Mucosa of descending colon (tissue), 3 donors: ENCODE measurements around the gene ZNF691. TPM values are rescaled to one million over a fixed set of nuclear protein-coding genes. Genes with fewer than 3 reads are reported as not detected.
"Not testable (repeated sequence)": the region's sequence is repeated elsewhere in the genome, so short reads cannot be mapped to it uniquely, and the experiment has no call there.

Source experiments
- ATAC-seq: fragments of 200-7000 bp; cut with Tn5 transposase; one replicate; pipeline ENCODE4 v1.9.1; 2020; ENCODE audit warnings: mild to moderate bottlenecking, moderate library complexity
- DNase-seq, 3 donors: peaks; one replicate each; pipeline ENCODE4 v3.0.0-alpha.2; 2020
- H3K36me3 ChIP-seq: fragments of 200-600 bp; one replicate; pipeline ENCODE4 v1.8.0; 2021; ENCODE audit warnings: low read depth, mild to moderate bottlenecking
- H3K4me1 ChIP-seq: fragments of 200-600 bp; one replicate; pipeline ENCODE4 v1.8.0; 2021; ENCODE audit warnings: low read depth, mild to moderate bottlenecking
- H3K4me3 ChIP-seq: fragments of 200-600 bp; one replicate; pipeline ENCODE4 v1.8.0; 2021; ENCODE audit warnings: mild to moderate bottlenecking
- H3K9me3 ChIP-seq: fragments of 200-600 bp; one replicate; pipeline ENCODE4 v1.8.0; 2021; ENCODE audit warnings: mild to moderate bottlenecking
- intact Hi-C, 2 donors: fragments of 100-400 bp; cut with DNase I in 1 of 2; cut with micrococcal nuclease in 1 of 2; formaldehyde crosslinking; loops; one replicate each; pipeline versions ENCODE4 v1.11.0 to v1.11.1; 2022; cut with DNase I, micrococcal nuclease
- total RNA-seq, 3 donors: library from RNA; stranded (reverse); fragmentation: NEBNext Ultra II Directional in 2 of 3; extraction: Animal tissue kit (Norgen Biotek cat#: 25700) in 2 of 3; gene quantifications; one replicate each; pipeline versions ENCODE4 v1.2.1 to v1.2.4, GENCODE V29; 2021 to 2023
- TF ChIP-seq, protein P1 (sequence below): fragments of 200-600 bp; IDR thresholded peaks from one replicate; pipeline ENCODE4 v1.8.0; 2022; ENCODE audit warnings: antibody characterized with exemption, mild to moderate bottlenecking
- donor health status: DM: no; HTN: no; CAD: no; lungs with moderate emphysema.
- donor health status: DM: no; HTN: no; CAD: no.
- donor health status: DM: no; HTN: yes; CAD: no.

ZNF691 gene
- total RNA-seq, 3 donors from 2014 or later = 5.9 to 10.8 (median 5.9) TPM

GRCh38 chr1:42889264-42889663 lies 42.9 kb downstream of the ZNF691 start:
- no peak for ATAC-seq
- H3K4me1 ChIP-seq = no peaks in the 10 kb centered on the region
- intact Hi-C loops = no loop called here
- DNase-seq = no peak
- no peak overlapping the region for H3K4me3 ChIP-seq
- TF ChIP-seq, protein P1, sequence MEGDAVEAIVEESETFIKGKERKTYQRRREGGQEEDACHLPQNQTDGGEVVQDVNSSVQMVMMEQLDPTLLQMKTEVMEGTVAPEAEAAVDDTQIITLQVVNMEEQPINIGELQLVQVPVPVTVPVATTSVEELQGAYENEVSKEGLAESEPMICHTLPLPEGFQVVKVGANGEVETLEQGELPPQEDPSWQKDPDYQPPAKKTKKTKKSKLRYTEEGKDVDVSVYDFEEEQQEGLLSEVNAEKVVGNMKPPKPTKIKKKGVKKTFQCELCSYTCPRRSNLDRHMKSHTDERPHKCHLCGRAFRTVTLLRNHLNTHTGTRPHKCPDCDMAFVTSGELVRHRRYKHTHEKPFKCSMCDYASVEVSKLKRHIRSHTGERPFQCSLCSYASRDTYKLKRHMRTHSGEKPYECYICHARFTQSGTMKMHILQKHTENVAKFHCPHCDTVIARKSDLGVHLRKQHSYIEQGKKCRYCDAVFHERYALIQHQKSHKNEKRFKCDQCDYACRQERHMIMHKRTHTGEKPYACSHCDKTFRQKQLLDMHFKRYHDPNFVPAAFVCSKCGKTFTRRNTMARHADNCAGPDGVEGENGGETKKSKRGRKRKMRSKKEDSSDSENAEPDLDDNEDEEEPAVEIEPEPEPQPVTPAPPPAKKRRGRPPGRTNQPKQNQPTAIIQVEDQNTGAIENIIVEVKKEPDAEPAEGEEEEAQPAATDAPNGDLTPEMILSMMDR = no peak
- no peaks in the 10 kb centered on the region for H3K36me3 ChIP-seq
- H3K9me3 ChIP-seq = no peaks in the 10 kb centered on the region

DNA sequence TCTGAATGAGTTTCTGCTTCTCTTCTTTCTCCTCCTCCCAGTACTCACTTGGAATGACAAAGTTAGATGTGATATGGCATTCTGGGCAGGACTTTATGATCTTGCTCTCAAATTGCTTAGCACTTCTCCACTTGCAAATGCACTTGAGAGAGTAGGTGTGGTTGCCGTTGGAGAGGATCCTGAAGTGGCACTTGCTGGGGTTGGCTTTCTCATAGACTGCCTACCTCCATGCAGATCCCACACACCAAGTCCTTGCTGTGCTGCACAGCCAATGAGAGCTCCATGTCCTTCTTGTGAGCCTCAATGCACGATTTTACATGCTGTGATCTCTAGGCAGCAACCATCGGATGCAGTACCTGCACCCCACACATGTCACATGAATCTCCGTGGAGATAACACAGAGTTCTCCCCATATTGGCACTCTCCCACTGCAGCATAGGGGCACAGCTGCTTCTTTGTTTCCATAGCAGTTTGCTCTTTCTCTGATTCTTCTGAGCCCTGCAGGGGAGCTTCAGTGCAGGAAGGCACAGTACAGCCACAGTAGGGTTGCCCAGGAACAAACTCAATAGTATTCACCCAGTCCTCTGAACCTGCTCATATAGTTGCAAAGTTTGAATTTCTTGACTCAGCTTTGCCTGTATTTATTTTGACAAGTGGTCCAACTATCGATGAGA lies 45.2 kb downstream of the ZNF691 start:
- intact Hi-C loops = no loop called here
- TF ChIP-seq, protein P1 = no peak
- Histone ChIP-seq H3K36me3 (no peaks in the 10 kb centered on the region), H3K4me3 (no peak overlapping the region), H3K4me1 (no peaks in the 10 kb centered on the region), H3K9me3 (no peaks in the 10 kb centered on the region)
- DNase-seq = no peak
- ATAC-seq = no peak

- H3K36me3 ChIP-seq, intact Hi-C loops, ATAC-seq, H3K9me3 ChIP-seq, H3K4me1 ChIP-seq, H3K4me3 ChIP-seq, DNase-seq: not testable (repeated sequence)
Measured at GRCh38 chr1:42899960-42900359, 53.5 kb downstream of the ZNF691 start.

Other genes with a start within 250 kb of the ZNF691 start
- 10 to 100 TPM; 20.1 to 47.7 (median 23.3) TPM for gene PPIH, start 188.2 kb upstream of the ZNF691 start, total RNA-seq
- 100 to 1,000 TPM; 377 to 521 (median 511) TPM for gene YBX1, start 164.2 kb upstream of the ZNF691 start, total RNA-seq
- under 1 TPM in 1 of 3 donors, not detected in 2; 0.09 TPM for gene CLDN19, start 106.4 kb upstream of the ZNF691 start, total RNA-seq
- gene P3H1, start 79.6 kb upstream of the ZNF691 start, total RNA-seq = 10 to 100 TPM in 2 of 3 donors, 1 to 10 TPM in 1; 8.0 to 20.0 (median 14.5) TPM
- 1 to 10 TPM; 4.4 to 9.8 (median 7.1) TPM for gene C1orf50, start 79.4 kb upstream of the ZNF691 start, total RNA-seq
- not detected for gene TMEM269, start 61.6 kb upstream of the ZNF691 start, total RNA-seq
- gene ERMAP, start 29.5 kb upstream of the ZNF691 start, total RNA-seq = 10 to 100 TPM; 15.3 to 17.9 (median 16.7) TPM
- gene SVBP, start 29.2 kb upstream of the ZNF691 start, total RNA-seq = 10 to 100 TPM; 14.9 to 20.3 (median 15.4) TPM
- gene SLC2A1, start 112.3 kb downstream of the ZNF691 start, total RNA-seq = 10 to 100 TPM; 36.0 to 81.2 (median 74.3) TPM